Astrocyte (in vitro differentiated cells and primary cell): ENCODE measurements around the gene NSA2.

Experiments used
- CTCF ChIP-seq: IDR thresholded peaks from 2 replicates; pipeline ENCODE4 v1.5.1; 2011; ENCODE audit warnings: low read depth, mild to moderate bottlenecking, inconsistent platforms, low read length, moderate library complexity; ENCODE audit not compliant: insufficient read depth
- EZH2 ChIP-seq: IDR thresholded peaks from 2 replicates; pipeline ENCODE4 v1.6.1; 2012; ENCODE audit warnings: mild to moderate bottlenecking, low read length, inconsistent platforms; ENCODE audit not compliant: insufficient read depth

- no peak for TF ChIP-seq CTCF
- no peak for TF ChIP-seq EZH2
These were observed 30.3 kb upstream of the NSA2 start for GRCh38 chr5:74736759-74737158.
